HepG2 (cell line): Measurements from ENCODE around the gene ATXN7L2. TPM values are rescaled to one million over a fixed set of nuclear protein-coding genes. Genes with fewer than 3 reads are reported as not detected.

ENCODE experiments used
- ATRX ChIP-seq: sonication (generic); formaldehyde crosslinking; IDR thresholded peaks from 2 replicates; pipeline ENCODE4 v1.4.0; 2020; ENCODE audit warnings: missing genetic modification reagents, borderline replicate concordance
- BATF2 ChIP-seq: sonication (generic); formaldehyde crosslinking; IDR thresholded peaks from 2 replicates; pipeline ENCODE4 v1.8.0; 2022; ENCODE audit warnings: mild to moderate bottlenecking, missing genetic modification reagents, moderate library complexity
- E2F1 ChIP-seq: sonication (generic); formaldehyde crosslinking; IDR thresholded peaks from 2 replicates; pipeline ENCODE4 v1.5.0; 2020; ENCODE audit warnings: missing genetic modification reagents
- EP300 ChIP-seq, 3 experiments: sonication (generic) in 1 of 3; formaldehyde crosslinking in 1 of 3; IDR thresholded peaks; 2 replicates each; pipeline versions ENCODE4 v1.5.1 to v1.6.1; 2011 to 2020; ENCODE audit warnings: low read depth in 2 of 3, low read length in 2 of 3, borderline replicate concordance in 1 of 3, improper control_type of control experiment in 1 of 3, mild to moderate bottlenecking in 1 of 3, missing genetic modification reagents in 1 of 3, moderate library complexity in 1 of 3
- KDM2A ChIP-seq: sonication (generic); formaldehyde crosslinking; IDR thresholded peaks from 2 replicates; pipeline ENCODE4 v1.4.0; 2020; ENCODE audit warnings: low read depth, missing genetic modification reagents, borderline replicate concordance
- MAFF ChIP-seq: IDR thresholded peaks from 2 replicates; pipeline ENCODE4 v1.6.1; 2011; ENCODE audit warnings: low read depth, low read length, improper control_type of control experiment
- MNT ChIP-seq: fragments of 450-650 bp; IDR thresholded peaks from 2 replicates; pipeline ENCODE4 v1.6.1; 2016
- PRDM10 ChIP-seq: sonication (generic); formaldehyde crosslinking; IDR thresholded peaks from 2 replicates; pipeline ENCODE4 v1.4.0; 2020; ENCODE audit warnings: low read depth, missing genetic modification reagents
- SUZ12 ChIP-seq: fragments of 150-350 bp; IDR thresholded peaks from 2 replicates; pipeline ENCODE4 v1.6.1; 2014; ENCODE audit warnings: low read depth, low read length
- ZFP62 ChIP-seq: sonication (generic); formaldehyde crosslinking; IDR thresholded peaks from 2 replicates; pipeline ENCODE4 v1.4.0; 2020; ENCODE audit warnings: missing genetic modification reagents
- ZNF253 ChIP-seq: sonication (generic); formaldehyde crosslinking; IDR thresholded peaks from 2 replicates; pipeline ENCODE4 v1.8.0; 2022; ENCODE audit warnings: mild to moderate bottlenecking, missing genetic modification reagents, borderline replicate concordance
- ZNF274 ChIP-seq: sonication (generic); formaldehyde crosslinking; IDR thresholded peaks from 2 replicates; pipeline ENCODE4 v1.5.1; 2020; ENCODE audit warnings: mild to moderate bottlenecking, missing genetic modification reagents
- ZNF552 ChIP-seq: sonication (generic); formaldehyde crosslinking; IDR thresholded peaks from 2 replicates; pipeline ENCODE4 v1.9.0; 2022; ENCODE audit warnings: missing genetic modification reagents, mild to moderate bottlenecking, borderline replicate concordance
- ZNF609 ChIP-seq: sonication (generic); formaldehyde crosslinking; IDR thresholded peaks from 2 replicates; pipeline ENCODE4 v1.4.0; 2020; ENCODE audit warnings: mild to moderate bottlenecking, missing genetic modification reagents, borderline replicate concordance
- polyA plus RNA-seq, 8 experiments: library from polyadenylated mRNA; depleted of rRNA in 3 of 8; stranded (reverse) in 7 of 8; unstranded in 1 of 8; fragments of >200 nt; fragmentation: Illumina TruSeq in 4 of 8; extraction: Trizol in 4 of 8; gene quantifications; 2 replicates each; pipeline versions ENCODE4 v1.2.1 to v1.2.3, GENCODE V29; 2011 to 2016; ENCODE audit warnings: low read depth in 4 of 8, missing spikeins in 1 of 8, mixed read lengths in 1 of 8; ENCODE audit not compliant: insufficient read depth in 1 of 8
- total RNA-seq, 5 experiments: library from RNA; depleted of rRNA; stranded (reverse); fragments of >200 nt; fragmentation: Illumina TruSeq; extraction: Trizol; gene quantifications; 2 replicates each; pipeline ENCODE4 v1.2.3, GENCODE V29; 2016; ENCODE audit warnings: low read depth in 1 of 5

ATXN7L2 gene
- total and polyA plus RNA-seq, 2 of the 13 experiments (the other 11 are each of a cell fraction or from before 2014, with no cell fraction given), result 2.7 to 2.8 TPM

GRCh38 chr1:109483672-109484518 lies at the start of gene ATXN7L2 (continued):
- TF ChIP-seq MNT (peak; percentile 23; the same call in 1 of the 2 replicates), SUZ12 (peak; percentile 28; the same call in 1 of the 2 replicates), EP300 (IDR thresholded peaks at IDR 0.05; ENCODE audit: low read depth in 2 of 2, low read length in 2 of 2) (0 out of 4 replicates have a peak, but pooled peaks of 1 of the 2 experiments have one; percentile 18), EP300 (CRISPR knock-in tag; IDR thresholded peaks at IDR 0.05; ENCODE audit: borderline replicate concordance) (no peak), KDM2A (CRISPR knock-in tag) (peak; percentile 77), ZNF552 (peak; percentile 80; the same call in 1 of the 2 replicates), ATRX (CRISPR knock-in tag) (no peak), ZNF609 (CRISPR knock-in tag) (peak; percentile 58; the same call in 1 of the 2 replicates), PRDM10 (CRISPR knock-in tag) (0 out of 2 replicates have a peak, but pooled peaks have one; percentile 35), ZNF274 (CRISPR knock-in tag) (peak; percentile 53; the same call in 1 of the 2 replicates), ZFP62 (CRISPR knock-in tag) (no peak), MAFF (no peak), BATF2 (CRISPR knock-in tag) (no peak), E2F1 (0 out of 2 replicates have a peak, but pooled peaks have one; percentile 39), ZNF253 (CRISPR knock-in tag) (0 out of 2 replicates have a peak, but pooled peaks have one; percentile 63)
